K562 (cell line): ENCODE results near the gene PDE4D. TPM values are rescaled to one million over a fixed set of nuclear protein-coding genes. Genes with fewer than 3 reads are reported as not detected.

Experiments used
- ATAC-seq: fragments of 200-7000 bp; cut with Tn5 transposase; 3 replicates; pipeline ENCODE4 v1.9.1; 2020; ENCODE audit warnings: moderate library complexity
- BruUV-seq: library from RNA; stranded (reverse); fragments of 400-500 nt; replicated peaks from 2 replicates; lab custom pipeline; 2021; lab: Mats Ljungman, UMichigan
- CTCF ChIA-PET: fragments of 300-600 bp; formaldehyde crosslinking; extraction: SDS; loops from one replicate; lab custom pipeline; 2021; ENCODE audit warnings: low intra/inter-chr PET ratio; lab: Yijun Ruan, JAX
- POLR2A ChIA-PET: fragments of 300-600, 350-650 bp; sonication (Branson Sonifier 250); formaldehyde crosslinking; extraction: SDS; loops from one replicate; lab custom pipeline; 2021; ENCODE audit warnings: antibody characterized with exemption, inconsistent platforms; lab: Yijun Ruan, JAX
- DNase-seq, 4 experiments: peaks; one replicate each; pipeline versions ENCODE4 v3.0.0 to v3.0.0-alpha.2; 2011 to 2018; ENCODE audit warnings: low spot score in 3 of 4, mixed read lengths in 3 of 4; ENCODE audit errors: extremely low read depth in 1 of 4
- FAIRE-seq: peaks from 2 replicates; lab custom pipeline; 2011; peaks lifted over from hg19 to GRCh38; lab: Jason Lieb, UNC
- H2AFZ ChIP-seq: 2 replicates; pipeline ENCODE4 v1.6.0; 2011; ENCODE audit warnings: low read depth, low read length, control low read depth, inconsistent platforms
- H3K27ac ChIP-seq: fragments of 200-600 bp; 3 replicates; pipeline ENCODE4 v1.8.0; 2011; ENCODE audit warnings: low read depth, mild to moderate bottlenecking, control low read depth, inconsistent platforms, low read length, moderate library complexity, mixed read lengths; ENCODE audit errors: extremely low read depth
- H3K27me3 ChIP-seq, 2 experiments: fragments of 300-600 bp in 1 of 2; 2 replicates in 1 of 2; 3 replicates in 1 of 2; pipeline versions ENCODE4 v1.6.0 to v1.8.0; 2011; ENCODE audit warnings: inconsistent platforms in 2 of 2, low read length in 2 of 2, mild to moderate bottlenecking in 1 of 2, mixed read lengths in 1 of 2, moderate library complexity in 1 of 2; ENCODE audit not compliant: control insufficient read depth in 2 of 2, insufficient read depth in 2 of 2
- H3K36me3 ChIP-seq: fragments of 300-600 bp; 3 replicates; pipeline ENCODE4 v1.8.0; 2011; ENCODE audit warnings: mild to moderate bottlenecking, low read length, inconsistent platforms; ENCODE audit not compliant: control insufficient read depth, insufficient read depth
- H3K4me1 ChIP-seq, 2 experiments: fragments of 200-600 bp in 1 of 2; replicated peaks in 1 of 2; 2 replicates in 1 of 2; 3 replicates in 1 of 2; pipeline versions ENCODE4 v1.5.1 to v1.8.0; 2011; ENCODE audit warnings: inconsistent platforms in 2 of 2, low read length in 2 of 2, mild to moderate bottlenecking in 1 of 2, mixed read lengths in 1 of 2, moderate library complexity in 1 of 2; ENCODE audit not compliant: control insufficient read depth in 2 of 2, insufficient read depth in 2 of 2
- H3K4me2 ChIP-seq: 2 replicates; pipeline ENCODE4 v1.6.1; 2011; ENCODE audit warnings: low read length, control low read depth, inconsistent platforms, mixed read lengths; ENCODE audit not compliant: insufficient read depth
- H3K4me3 ChIP-seq: fragments of 200-600 bp; sonication (generic), shearing (Covaris generic); 2 replicates; pipeline ENCODE4 v1.5.1; 2016; ENCODE audit warnings: control low read depth, inconsistent platforms
- H3K79me2 ChIP-seq: fragments of 200-600 bp; 3 replicates; pipeline ENCODE4 v1.8.0; 2011; ENCODE audit warnings: low read length, inconsistent platforms; ENCODE audit not compliant: control insufficient read depth, insufficient read depth
- H3K9ac ChIP-seq, 2 experiments: 2 replicates each; pipeline versions ENCODE4 v1.6.0 to v1.6.1; 2011; ENCODE audit warnings: low read depth in 2 of 2, low read length in 2 of 2, control low read depth in 1 of 2, inconsistent platforms in 1 of 2, mild to moderate bottlenecking in 1 of 2, mixed read lengths in 1 of 2; ENCODE audit not compliant: insufficient read depth in 1 of 2
- H3K9me1 ChIP-seq: one replicate; pipeline ENCODE4 v1.6.0; 2011; ENCODE audit warnings: inconsistent platforms, mild to moderate bottlenecking, low read length, moderate library complexity; ENCODE audit not compliant: control insufficient read depth, insufficient read depth
- H3K9me3 ChIP-seq: replicated peaks from 2 replicates; pipeline ENCODE4 v1.5.1; 2011; ENCODE audit warnings: low read depth, low read length, inconsistent platforms; ENCODE audit not compliant: control insufficient read depth, insufficient read depth
- H4K20me1 ChIP-seq: replicated peaks from 2 replicates; pipeline ENCODE4 v1.6.1; 2011; ENCODE audit warnings: low read length, inconsistent platforms, mixed read lengths; ENCODE audit not compliant: control insufficient read depth, insufficient read depth
- WGBS: fragments of 100-300 bp; shearing (Covaris generic); methylation state at CpG from one replicate; pipeline ENCODE4 v1.1.6; 2016; ENCODE audit warnings: low coverage, mixed read lengths; ENCODE audit not compliant: insufficient coverage; ENCODE audit errors: missing lambda C conversion rate; 5-methylcytosine and 5-hydroxymethylcytosine counted together
- in situ Hi-C: fragments of 300-500 bp; cut with MboI; formaldehyde crosslinking; loops from 4 replicates; pipeline ENCODE4 v1.15.0; 2018; ENCODE audit warnings: inconsistent platforms, mixed read lengths
- intact Hi-C: fragments of 100-400 bp; cut with micrococcal nuclease; formaldehyde crosslinking; loops from 2 replicates; pipeline ENCODE4 v1.14.2; 2022
- polyA plus RNA-seq, 8 experiments: library from polyadenylated mRNA; depleted of rRNA in 4 of 8; stranded (reverse) in 5 of 8; unstranded in 3 of 8; fragments of >200 nt; fragmentation: Nextera tagmentation in 2 of 8; fragmentation: Illumina TruSeq in 1 of 8; extraction: Ambion mirVana in 2 of 8; extraction: Trizol in 1 of 8; gene quantifications; 2 replicates each; pipeline versions ENCODE4 v1.2.1 to v1.2.3, GENCODE V29; 2011 to 2014; ENCODE audit warnings: inconsistent platforms in 1 of 8, missing spikeins in 1 of 8
- total RNA-seq, 7 experiments: library from RNA; depleted of rRNA in 6 of 7; stranded (reverse); fragments of >200 nt in 6 of 7; fragmentation: Illumina TruSeq in 2 of 7; extraction: Trizol in 2 of 7; gene quantifications; 2 replicates each; pipeline versions ENCODE4 v1.2.1 to v1.2.3, GENCODE V29; 2011 to 2021; ENCODE audit warnings: low replicate concordance in 1 of 7
- TF ChIP-seq, protein P1 (sequence below), 3 experiments: IDR thresholded peaks in 2 of 3; conservative IDR thresholded peaks in 1 of 3; 2 replicates each; pipeline ENCODE4 v1.5.1; 2011 to 2012; ENCODE audit warnings: low read length in 3 of 3, mild to moderate bottlenecking in 3 of 3, control low read depth in 2 of 3, improper control_type of control experiment in 1 of 3, inconsistent platforms in 1 of 3, low read depth in 1 of 3, mixed read lengths in 1 of 3, moderate library complexity in 1 of 3; ENCODE audit not compliant: insufficient read depth in 2 of 3
- TF ChIP-seq, protein P2 (sequence below), 2 experiments: fragments of 450-650 bp; IDR thresholded peaks; 2 replicates each; pipeline ENCODE4 v1.6.1; 2018; ENCODE audit warnings: mild to moderate bottlenecking in 2 of 2, low read depth in 1 of 2; ENCODE audit not compliant: partially characterized antibody in 2 of 2

The PDE4D gene
- total and polyA plus RNA-seq, 9 of the 15 experiments (the other 6 are each of a cell fraction or from before 2014, with no cell fraction given), result 0.04 to 0.46 (median 0.13) TPM

DNA sequence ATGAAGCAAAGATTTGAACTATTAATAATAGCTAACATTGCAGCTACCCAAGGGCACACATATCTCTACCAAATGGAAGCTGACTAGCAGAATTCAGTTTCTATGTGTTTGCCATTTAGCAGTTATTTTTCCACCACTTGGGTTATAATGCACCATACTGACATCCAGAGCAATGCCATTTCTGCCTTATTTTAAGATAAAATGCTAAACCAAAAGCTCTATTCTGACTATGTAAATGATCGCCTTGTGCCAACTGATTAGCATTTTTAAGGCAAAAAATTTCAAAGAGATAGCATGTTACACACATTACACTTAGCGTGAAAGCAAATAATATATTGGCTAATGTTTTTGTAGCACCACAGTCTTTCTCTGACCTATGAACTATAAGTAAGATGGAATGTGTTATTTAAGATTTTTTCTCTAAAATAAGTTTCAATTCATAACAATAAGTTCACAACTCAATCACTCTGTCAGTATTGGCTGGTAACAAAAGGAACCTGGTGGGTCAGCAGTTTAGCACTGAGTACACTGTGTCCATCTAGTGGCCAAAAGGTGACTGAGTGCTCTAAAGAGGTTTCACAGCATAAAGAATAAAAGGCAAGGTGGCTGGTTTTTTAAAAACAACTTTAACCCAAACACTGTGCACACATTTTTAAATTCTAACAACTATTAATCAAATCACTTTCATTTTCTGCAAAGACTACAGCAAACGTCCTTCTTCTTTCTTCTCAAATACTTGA lies 443.5 kb downstream of the PDE4D start:
- ATAC-seq (no peak), FAIRE-seq (no peak), DNase-seq (peak in 2 of 4 experiments; percentile 12 to 16)
- no peaks in the 10 kb centered on the region for H3K9me1 ChIP-seq
- ChIA-PET CTCF (no interaction called here), POLR2A (no interaction called here)
- no peaks in the 10 kb centered on the region for H3K4me1 ChIP-seq
- TF ChIP-seq, protein P1, sequence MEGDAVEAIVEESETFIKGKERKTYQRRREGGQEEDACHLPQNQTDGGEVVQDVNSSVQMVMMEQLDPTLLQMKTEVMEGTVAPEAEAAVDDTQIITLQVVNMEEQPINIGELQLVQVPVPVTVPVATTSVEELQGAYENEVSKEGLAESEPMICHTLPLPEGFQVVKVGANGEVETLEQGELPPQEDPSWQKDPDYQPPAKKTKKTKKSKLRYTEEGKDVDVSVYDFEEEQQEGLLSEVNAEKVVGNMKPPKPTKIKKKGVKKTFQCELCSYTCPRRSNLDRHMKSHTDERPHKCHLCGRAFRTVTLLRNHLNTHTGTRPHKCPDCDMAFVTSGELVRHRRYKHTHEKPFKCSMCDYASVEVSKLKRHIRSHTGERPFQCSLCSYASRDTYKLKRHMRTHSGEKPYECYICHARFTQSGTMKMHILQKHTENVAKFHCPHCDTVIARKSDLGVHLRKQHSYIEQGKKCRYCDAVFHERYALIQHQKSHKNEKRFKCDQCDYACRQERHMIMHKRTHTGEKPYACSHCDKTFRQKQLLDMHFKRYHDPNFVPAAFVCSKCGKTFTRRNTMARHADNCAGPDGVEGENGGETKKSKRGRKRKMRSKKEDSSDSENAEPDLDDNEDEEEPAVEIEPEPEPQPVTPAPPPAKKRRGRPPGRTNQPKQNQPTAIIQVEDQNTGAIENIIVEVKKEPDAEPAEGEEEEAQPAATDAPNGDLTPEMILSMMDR (IDR thresholded peaks at IDR 0.05 in 2 of 3, conservative IDR thresholded peaks at IDR 0.05 in 1 of 3; ENCODE audit: insufficient read depth in 2 of 3, low read depth in 1 of 3, low read length in 3 of 3), result peak in 2 of 3 experiments; percentile 4 to 12; a peak in 1 of 6 replicates
- TF ChIP-seq, protein P2, sequence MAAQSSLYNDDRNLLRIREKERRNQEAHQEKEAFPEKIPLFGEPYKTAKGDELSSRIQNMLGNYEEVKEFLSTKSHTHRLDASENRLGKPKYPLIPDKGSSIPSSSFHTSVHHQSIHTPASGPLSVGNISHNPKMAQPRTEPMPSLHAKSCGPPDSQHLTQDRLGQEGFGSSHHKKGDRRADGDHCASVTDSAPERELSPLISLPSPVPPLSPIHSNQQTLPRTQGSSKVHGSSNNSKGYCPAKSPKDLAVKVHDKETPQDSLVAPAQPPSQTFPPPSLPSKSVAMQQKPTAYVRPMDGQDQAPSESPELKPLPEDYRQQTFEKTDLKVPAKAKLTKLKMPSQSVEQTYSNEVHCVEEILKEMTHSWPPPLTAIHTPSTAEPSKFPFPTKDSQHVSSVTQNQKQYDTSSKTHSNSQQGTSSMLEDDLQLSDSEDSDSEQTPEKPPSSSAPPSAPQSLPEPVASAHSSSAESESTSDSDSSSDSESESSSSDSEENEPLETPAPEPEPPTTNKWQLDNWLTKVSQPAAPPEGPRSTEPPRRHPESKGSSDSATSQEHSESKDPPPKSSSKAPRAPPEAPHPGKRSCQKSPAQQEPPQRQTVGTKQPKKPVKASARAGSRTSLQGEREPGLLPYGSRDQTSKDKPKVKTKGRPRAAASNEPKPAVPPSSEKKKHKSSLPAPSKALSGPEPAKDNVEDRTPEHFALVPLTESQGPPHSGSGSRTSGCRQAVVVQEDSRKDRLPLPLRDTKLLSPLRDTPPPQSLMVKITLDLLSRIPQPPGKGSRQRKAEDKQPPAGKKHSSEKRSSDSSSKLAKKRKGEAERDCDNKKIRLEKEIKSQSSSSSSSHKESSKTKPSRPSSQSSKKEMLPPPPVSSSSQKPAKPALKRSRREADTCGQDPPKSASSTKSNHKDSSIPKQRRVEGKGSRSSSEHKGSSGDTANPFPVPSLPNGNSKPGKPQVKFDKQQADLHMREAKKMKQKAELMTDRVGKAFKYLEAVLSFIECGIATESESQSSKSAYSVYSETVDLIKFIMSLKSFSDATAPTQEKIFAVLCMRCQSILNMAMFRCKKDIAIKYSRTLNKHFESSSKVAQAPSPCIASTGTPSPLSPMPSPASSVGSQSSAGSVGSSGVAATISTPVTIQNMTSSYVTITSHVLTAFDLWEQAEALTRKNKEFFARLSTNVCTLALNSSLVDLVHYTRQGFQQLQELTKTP (IDR thresholded peaks at IDR 0.05; ENCODE audit: low read depth in 1 of 2, partially characterized antibody in 2 of 2), result no peak
- no peak overlapping the region for H3K4me2 ChIP-seq
- WGBS, result 2% methylated on average over 3 of the region's 3 CpGs
- no peak overlapping the region for H3K9ac ChIP-seq
- in situ Hi-C loops, result no loop called here
- no peak overlapping the region for H2AFZ ChIP-seq
- no peaks in the 10 kb centered on the region for H3K27me3 ChIP-seq
- intact Hi-C loops, result no loop called here
- BruUV-seq, result no TSS peak
- H3K36me3 ChIP-seq, result no peaks in the 10 kb centered on the region
- no peaks in the 10 kb centered on the region for H3K79me2 ChIP-seq
- H4K20me1 ChIP-seq, result no peaks in the 10 kb centered on the region
- no peaks in the 10 kb centered on the region for H3K9me3 ChIP-seq
- no peak overlapping the region for H3K4me3 ChIP-seq
- no peak overlapping the region for H3K27ac ChIP-seq
